ENCODE data around the gene MAGEA4.

The MAGEA4 gene

DNA sequence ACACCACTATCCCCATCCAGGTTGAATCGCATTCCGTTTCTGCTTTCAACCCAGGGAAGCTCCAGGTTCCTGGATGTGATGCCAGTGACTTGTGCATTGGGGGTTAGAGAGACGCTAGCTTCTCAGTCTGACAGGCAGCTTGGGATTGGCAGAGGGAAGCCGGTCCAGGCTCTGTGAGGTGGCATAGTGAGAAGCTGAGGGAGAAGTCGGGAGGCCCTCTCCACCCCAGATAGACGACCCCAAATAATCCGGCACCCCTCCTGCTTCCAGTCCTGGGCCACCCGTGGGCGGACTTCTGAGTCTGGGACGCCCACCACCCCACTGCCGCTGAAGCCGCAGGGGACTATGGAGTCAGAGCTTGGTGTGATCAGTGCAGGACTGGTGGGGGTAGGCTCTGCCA, 7.4 kb downstream of the MAGEA4 start (continued):
- TF ChIP-seq, protein P1, sequence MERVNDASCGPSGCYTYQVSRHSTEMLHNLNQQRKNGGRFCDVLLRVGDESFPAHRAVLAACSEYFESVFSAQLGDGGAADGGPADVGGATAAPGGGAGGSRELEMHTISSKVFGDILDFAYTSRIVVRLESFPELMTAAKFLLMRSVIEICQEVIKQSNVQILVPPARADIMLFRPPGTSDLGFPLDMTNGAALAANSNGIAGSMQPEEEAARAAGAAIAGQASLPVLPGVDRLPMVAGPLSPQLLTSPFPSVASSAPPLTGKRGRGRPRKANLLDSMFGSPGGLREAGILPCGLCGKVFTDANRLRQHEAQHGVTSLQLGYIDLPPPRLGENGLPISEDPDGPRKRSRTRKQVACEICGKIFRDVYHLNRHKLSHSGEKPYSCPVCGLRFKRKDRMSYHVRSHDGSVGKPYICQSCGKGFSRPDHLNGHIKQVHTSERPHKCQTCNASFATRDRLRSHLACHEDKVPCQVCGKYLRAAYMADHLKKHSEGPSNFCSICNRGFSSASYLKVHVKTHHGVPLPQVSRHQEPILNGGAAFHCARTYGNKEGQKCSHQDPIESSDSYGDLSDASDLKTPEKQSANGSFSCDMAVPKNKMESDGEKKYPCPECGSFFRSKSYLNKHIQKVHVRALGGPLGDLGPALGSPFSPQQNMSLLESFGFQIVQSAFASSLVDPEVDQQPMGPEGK (CRISPR knock-in tag; IDR thresholded peaks at IDR 0.05; ENCODE audit: borderline replicate concordance): no peak
- no peak for TF ChIP-seq RARB (CRISPR knock-in tag; IDR thresholded peaks at IDR 0.05)
- no peak for TF ChIP-seq ZFP30 (CRISPR knock-in tag; IDR thresholded peaks at IDR 0.05)
- TF ChIP-seq PPARA (CRISPR knock-in tag; IDR thresholded peaks at IDR 0.05; ENCODE audit: borderline replicate concordance): no peak

DNA sequence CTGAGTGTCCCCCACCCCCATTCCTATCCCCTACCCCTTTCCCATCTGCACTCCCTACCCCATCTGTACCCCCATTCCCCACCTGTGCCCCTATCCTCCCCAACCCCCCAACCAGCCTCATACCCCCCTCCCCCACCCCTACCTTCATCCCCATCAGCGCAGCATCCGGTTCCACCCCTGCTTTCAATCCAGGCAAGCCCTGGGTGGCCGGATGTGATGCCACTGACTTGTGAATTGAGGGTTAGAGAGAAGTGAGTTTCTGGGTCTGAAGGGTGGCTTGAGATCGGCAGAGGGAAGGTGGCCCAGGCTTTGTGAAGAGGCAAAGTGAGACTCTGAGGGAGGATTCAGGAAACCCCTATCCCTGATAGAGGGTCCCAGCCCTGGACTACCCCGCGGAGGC, 7.8 kb downstream of the MAGEA4 start:
- TF ChIP-seq TCF4 (CRISPR knock-in tag; IDR thresholded peaks at IDR 0.05; ENCODE audit: borderline replicate concordance): no peak
- ATAC-seq: no peak

DNA sequence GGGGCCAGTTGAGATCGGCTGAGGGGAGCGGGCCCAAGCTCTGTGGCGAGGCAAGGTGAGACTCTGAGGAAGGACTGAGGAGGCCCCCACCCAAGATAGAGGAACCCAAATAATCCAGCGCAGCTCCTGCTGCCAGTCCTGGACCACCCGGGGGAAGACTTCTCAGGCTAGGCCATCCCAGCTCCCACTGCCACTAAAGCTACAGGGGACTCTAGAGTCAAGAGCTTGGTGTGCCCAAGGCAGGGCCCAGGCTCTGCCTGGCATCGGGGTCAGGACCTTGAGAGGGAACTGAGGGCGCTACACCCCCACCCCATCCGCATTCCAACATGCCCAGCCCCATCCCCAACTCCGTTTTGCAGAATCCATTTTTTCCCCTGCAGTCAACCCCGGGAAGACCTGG, 8.6 kb downstream of the MAGEA4 start:
- TF ChIP-seq SNAI2 (CRISPR knock-in tag; IDR thresholded peaks at IDR 0.05): no peak
- no peak for TF ChIP-seq ZNF565 (CRISPR knock-in tag; conservative IDR thresholded peaks at IDR 0.05; ENCODE audit: low read depth)
- no peak for TF ChIP-seq ZFP30 (CRISPR knock-in tag; IDR thresholded peaks at IDR 0.05)
- TF ChIP-seq ZNF8 (CRISPR knock-in tag; IDR thresholded peaks at IDR 0.05): no peak
- ATAC-seq: no peak

DNA sequence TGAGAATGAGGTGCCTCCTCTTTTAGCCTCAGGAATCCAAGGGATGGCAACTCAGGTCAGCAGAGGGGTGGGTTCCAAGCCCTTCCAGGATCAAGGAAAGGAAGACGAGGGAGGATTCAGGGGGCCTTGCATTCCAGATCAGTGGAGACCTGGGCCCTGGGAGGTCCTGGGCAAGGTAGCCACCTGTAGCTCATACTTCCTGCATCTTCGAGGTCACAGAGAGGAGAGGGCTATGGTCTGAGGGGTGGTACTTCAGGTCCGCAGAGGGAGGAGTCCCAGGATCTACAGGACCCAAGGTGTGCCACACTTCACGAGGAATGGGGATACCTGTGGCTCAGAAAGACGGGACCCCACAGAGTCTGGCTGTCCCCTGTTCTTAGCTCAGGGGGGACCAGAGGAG, 9.2 kb downstream of the MAGEA4 start:
- ATAC-seq: no peak
- TF ChIP-seq RARB (CRISPR knock-in tag; IDR thresholded peaks at IDR 0.05) (no peak), ESRRG (CRISPR knock-in tag; IDR thresholded peaks at IDR 0.05) (no peak), ZNF70 (CRISPR knock-in tag; IDR thresholded peaks at IDR 0.05) (no peak), ZC3H10 (CRISPR knock-in tag; IDR thresholded peaks at IDR 0.05) (no peak), ZFP30 (CRISPR knock-in tag; IDR thresholded peaks at IDR 0.05) (no peak)
- TF ChIP-seq, protein P2, sequence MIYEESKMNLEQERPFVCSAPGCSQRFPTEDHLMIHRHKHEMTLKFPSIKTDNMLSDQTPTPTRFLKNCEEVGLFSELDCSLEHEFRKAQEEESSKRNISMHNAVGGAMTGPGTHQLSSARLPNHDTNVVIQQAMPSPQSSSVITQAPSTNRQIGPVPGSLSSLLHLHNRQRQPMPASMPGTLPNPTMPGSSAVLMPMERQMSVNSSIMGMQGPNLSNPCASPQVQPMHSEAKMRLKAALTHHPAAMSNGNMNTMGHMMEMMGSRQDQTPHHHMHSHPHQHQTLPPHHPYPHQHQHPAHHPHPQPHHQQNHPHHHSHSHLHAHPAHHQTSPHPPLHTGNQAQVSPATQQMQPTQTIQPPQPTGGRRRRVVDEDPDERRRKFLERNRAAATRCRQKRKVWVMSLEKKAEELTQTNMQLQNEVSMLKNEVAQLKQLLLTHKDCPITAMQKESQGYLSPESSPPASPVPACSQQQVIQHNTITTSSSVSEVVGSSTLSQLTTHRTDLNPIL (CRISPR knock-in tag; IDR thresholded peaks at IDR 0.05; ENCODE audit: low read depth): no peak
- TF ChIP-seq, protein P3, sequence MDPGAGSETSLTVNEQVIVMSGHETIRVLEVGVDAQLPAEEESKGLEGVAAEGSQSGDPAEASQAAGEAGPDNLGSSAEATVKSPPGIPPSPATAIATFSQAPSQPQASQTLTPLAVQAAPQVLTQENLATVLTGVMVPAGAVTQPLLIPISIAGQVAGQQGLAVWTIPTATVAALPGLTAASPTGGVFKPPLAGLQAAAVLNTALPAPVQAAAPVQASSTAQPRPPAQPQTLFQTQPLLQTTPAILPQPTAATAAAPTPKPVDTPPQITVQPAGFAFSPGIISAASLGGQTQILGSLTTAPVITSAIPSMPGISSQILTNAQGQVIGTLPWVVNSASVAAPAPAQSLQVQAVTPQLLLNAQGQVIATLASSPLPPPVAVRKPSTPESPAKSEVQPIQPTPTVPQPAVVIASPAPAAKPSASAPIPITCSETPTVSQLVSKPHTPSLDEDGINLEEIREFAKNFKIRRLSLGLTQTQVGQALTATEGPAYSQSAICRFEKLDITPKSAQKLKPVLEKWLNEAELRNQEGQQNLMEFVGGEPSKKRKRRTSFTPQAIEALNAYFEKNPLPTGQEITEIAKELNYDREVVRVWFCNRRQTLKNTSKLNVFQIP (CRISPR knock-in tag; IDR thresholded peaks at IDR 0.05; ENCODE audit: borderline replicate concordance, low read depth): no peak

DNA sequence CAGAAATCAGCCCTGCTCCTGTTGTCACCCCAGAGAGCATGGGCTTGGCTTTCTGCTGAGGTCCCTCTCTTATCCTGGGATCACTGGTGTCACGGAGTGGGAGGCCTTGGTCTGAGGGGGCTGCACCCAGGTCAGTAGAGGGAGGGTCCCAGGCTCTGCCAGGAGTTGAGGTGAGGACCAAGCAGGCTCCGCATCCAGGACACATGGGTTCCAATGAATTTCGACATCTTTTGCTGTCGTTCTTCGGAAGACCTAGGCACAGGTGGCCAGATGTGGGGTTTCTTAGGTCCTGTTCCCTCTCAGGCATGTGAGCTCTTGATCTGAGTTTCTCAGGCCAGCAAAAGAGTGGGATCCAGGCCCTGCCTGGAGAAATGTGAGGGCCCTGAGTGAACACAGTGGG, 10.0 kb downstream of the MAGEA4 start:
- TF ChIP-seq, protein P3 (CRISPR knock-in tag; IDR thresholded peaks at IDR 0.05; ENCODE audit: borderline replicate concordance, low read depth): no peak
- no peak for TF ChIP-seq CSDC2 (CRISPR knock-in tag; IDR thresholded peaks at IDR 0.05)
- no peak for TF ChIP-seq ISL1 (CRISPR knock-in tag; IDR thresholded peaks at IDR 0.05)
- TF ChIP-seq, protein P4, sequence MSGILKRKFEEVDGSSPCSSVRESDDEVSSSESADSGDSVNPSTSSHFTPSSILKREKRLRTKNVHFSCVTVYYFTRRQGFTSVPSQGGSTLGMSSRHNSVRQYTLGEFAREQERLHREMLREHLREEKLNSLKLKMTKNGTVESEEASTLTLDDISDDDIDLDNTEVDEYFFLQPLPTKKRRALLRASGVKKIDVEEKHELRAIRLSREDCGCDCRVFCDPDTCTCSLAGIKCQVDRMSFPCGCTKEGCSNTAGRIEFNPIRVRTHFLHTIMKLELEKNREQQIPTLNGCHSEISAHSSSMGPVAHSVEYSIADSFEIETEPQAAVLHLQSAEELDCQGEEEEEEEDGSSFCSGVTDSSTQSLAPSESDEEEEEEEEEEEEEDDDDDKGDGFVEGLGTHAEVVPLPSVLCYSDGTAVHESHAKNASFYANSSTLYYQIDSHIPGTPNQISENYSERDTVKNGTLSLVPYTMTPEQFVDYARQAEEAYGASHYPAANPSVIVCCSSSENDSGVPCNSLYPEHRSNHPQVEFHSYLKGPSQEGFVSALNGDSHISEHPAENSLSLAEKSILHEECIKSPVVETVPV (CRISPR knock-in tag; IDR thresholded peaks at IDR 0.05): no peak
- no peak for TF ChIP-seq ZNF565 (CRISPR knock-in tag; conservative IDR thresholded peaks at IDR 0.05; ENCODE audit: low read depth)
- TF ChIP-seq, protein P1 (CRISPR knock-in tag; IDR thresholded peaks at IDR 0.05; ENCODE audit: borderline replicate concordance): no peak
- no peak for TF ChIP-seq ESRRG (CRISPR knock-in tag; IDR thresholded peaks at IDR 0.05)
- TF ChIP-seq OSR1 (CRISPR knock-in tag; IDR thresholded peaks at IDR 0.05): no peak
- TF ChIP-seq ZNF70 (CRISPR knock-in tag; IDR thresholded peaks at IDR 0.05): no peak
- no peak for TF ChIP-seq SNAI2 (CRISPR knock-in tag; IDR thresholded peaks at IDR 0.05)
- no peak for TF ChIP-seq ZC3H10 (CRISPR knock-in tag; IDR thresholded peaks at IDR 0.05)
- TF ChIP-seq, protein P2 (CRISPR knock-in tag; IDR thresholded peaks at IDR 0.05; ENCODE audit: low read depth): no peak
- no peak for TF ChIP-seq ZNF8 (CRISPR knock-in tag; IDR thresholded peaks at IDR 0.05)
- TF ChIP-seq, protein P5, sequence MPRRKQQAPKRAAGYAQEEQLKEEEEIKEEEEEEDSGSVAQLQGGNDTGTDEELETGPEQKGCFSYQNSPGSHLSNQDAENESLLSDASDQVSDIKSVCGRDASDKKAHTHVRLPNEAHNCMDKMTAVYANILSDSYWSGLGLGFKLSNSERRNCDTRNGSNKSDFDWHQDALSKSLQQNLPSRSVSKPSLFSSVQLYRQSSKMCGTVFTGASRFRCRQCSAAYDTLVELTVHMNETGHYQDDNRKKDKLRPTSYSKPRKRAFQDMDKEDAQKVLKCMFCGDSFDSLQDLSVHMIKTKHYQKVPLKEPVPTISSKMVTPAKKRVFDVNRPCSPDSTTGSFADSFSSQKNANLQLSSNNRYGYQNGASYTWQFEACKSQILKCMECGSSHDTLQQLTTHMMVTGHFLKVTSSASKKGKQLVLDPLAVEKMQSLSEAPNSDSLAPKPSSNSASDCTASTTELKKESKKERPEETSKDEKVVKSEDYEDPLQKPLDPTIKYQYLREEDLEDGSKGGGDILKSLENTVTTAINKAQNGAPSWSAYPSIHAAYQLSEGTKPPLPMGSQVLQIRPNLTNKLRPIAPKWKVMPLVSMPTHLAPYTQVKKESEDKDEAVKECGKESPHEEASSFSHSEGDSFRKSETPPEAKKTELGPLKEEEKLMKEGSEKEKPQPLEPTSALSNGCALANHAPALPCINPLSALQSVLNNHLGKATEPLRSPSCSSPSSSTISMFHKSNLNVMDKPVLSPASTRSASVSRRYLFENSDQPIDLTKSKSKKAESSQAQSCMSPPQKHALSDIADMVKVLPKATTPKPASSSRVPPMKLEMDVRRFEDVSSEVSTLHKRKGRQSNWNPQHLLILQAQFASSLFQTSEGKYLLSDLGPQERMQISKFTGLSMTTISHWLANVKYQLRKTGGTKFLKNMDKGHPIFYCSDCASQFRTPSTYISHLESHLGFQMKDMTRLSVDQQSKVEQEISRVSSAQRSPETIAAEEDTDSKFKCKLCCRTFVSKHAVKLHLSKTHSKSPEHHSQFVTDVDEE (CRISPR knock-in tag; IDR thresholded peaks at IDR 0.05): no peak
- TF ChIP-seq BACH2 (CRISPR knock-in tag; IDR thresholded peaks at IDR 0.05; ENCODE audit: borderline replicate concordance): no peak
- TF ChIP-seq GLIS3 (CRISPR knock-in tag; IDR thresholded peaks at IDR 0.05): no peak
- no peak for TF ChIP-seq RARB (CRISPR knock-in tag; IDR thresholded peaks at IDR 0.05)
- no peak for ATAC-seq

All from SK-N-SH treated with all-trans-retinoic acid at 6 μM for 48 hours (cell line).